ENCODE data around the gene CSMD2.

DNA sequence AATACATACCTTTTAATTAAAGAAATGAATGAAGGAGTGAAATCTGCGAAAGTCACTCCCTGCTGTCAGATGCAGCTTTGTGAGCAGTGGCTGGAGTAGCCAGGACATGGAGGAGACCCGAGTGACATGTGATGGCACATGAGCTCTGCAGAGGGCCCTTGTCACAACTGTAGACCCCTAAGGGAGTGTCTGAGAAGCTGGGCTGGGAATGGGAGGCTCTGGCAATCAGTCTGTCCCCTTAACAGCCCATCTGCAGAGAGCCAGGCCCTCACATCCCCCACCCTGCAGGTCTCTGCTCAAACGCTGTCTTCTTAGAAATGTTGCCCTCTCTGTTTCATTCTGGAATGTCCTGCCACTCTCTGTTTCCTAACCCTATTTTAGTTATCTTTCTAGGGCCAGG is 176.9 kb downstream of the CSMD2 start:
- no peak for TF ChIP-seq POLR2A (IDR thresholded peaks at IDR 0.05)
- TF ChIP-seq, protein P1, sequence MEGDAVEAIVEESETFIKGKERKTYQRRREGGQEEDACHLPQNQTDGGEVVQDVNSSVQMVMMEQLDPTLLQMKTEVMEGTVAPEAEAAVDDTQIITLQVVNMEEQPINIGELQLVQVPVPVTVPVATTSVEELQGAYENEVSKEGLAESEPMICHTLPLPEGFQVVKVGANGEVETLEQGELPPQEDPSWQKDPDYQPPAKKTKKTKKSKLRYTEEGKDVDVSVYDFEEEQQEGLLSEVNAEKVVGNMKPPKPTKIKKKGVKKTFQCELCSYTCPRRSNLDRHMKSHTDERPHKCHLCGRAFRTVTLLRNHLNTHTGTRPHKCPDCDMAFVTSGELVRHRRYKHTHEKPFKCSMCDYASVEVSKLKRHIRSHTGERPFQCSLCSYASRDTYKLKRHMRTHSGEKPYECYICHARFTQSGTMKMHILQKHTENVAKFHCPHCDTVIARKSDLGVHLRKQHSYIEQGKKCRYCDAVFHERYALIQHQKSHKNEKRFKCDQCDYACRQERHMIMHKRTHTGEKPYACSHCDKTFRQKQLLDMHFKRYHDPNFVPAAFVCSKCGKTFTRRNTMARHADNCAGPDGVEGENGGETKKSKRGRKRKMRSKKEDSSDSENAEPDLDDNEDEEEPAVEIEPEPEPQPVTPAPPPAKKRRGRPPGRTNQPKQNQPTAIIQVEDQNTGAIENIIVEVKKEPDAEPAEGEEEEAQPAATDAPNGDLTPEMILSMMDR (IDR thresholded peaks at IDR 0.05) = no peak

All from upper lobe of left lung (tissue), 4 donors.